HepG2 (cell line): Measurements from ENCODE around the gene LCN2. TPM values are rescaled to one million over a fixed set of nuclear protein-coding genes. Genes with fewer than 3 reads are reported as not detected.

ENCODE experiments used
- CHCHD3 ChIP-seq: sonication (generic); formaldehyde crosslinking; IDR thresholded peaks from 2 replicates; pipeline ENCODE4 v1.8.0; 2022; ENCODE audit warnings: mild to moderate bottlenecking, missing genetic modification reagents, moderate library complexity
- DDIT3 ChIP-seq: sonication (generic); formaldehyde crosslinking; IDR thresholded peaks from 2 replicates; pipeline ENCODE4 v1.4.0; 2020; ENCODE audit warnings: mild to moderate bottlenecking, missing genetic modification reagents
- FOXC1 ChIP-seq: sonication (generic); formaldehyde crosslinking; IDR thresholded peaks from 2 replicates; pipeline ENCODE4 v1.8.0; 2022; ENCODE audit warnings: mild to moderate bottlenecking, missing genetic modification reagents, borderline replicate concordance
- GABPB1 ChIP-seq: IDR thresholded peaks from 2 replicates; pipeline ENCODE4 v1.6.1; 2016; ENCODE audit warnings: mild to moderate bottlenecking, missing genetic modification reagents, moderate library complexity, missing compliant biosample characterization
- GTF2F1 ChIP-seq: fragments of 150-350 bp; IDR thresholded peaks from 2 replicates; pipeline ENCODE4 v1.6.1; 2014; ENCODE audit warnings: low read length
- KLF13 ChIP-seq: sonication (generic); formaldehyde crosslinking; IDR thresholded peaks from 2 replicates; pipeline ENCODE4 v1.4.0; 2020; ENCODE audit warnings: mild to moderate bottlenecking, missing genetic modification reagents
- NBN ChIP-seq: fragments of 450-650 bp; conservative IDR thresholded peaks from 2 replicates; pipeline ENCODE4 v1.6.1; 2017
- ZBTB40 ChIP-seq, 2 experiments: fragments of 450-650 bp in 1 of 2; sonication (generic) in 1 of 2; formaldehyde crosslinking in 1 of 2; IDR thresholded peaks; 2 replicates each; pipeline versions ENCODE4 v1.6.1 to v1.8.0; 2016 to 2022; ENCODE audit warnings: antibody characterized with exemption in 1 of 2, mild to moderate bottlenecking in 1 of 2, missing genetic modification reagents in 1 of 2
- ZNF547 ChIP-seq: sonication (generic); formaldehyde crosslinking; IDR thresholded peaks from 2 replicates; pipeline ENCODE4 v1.5.1; 2020; ENCODE audit warnings: mild to moderate bottlenecking, missing genetic modification reagents
- polyA plus RNA-seq, 8 experiments: library from polyadenylated mRNA; depleted of rRNA in 3 of 8; stranded (reverse) in 7 of 8; unstranded in 1 of 8; fragments of >200 nt; fragmentation: Illumina TruSeq in 4 of 8; extraction: Trizol in 4 of 8; gene quantifications; 2 replicates each; pipeline versions ENCODE4 v1.2.1 to v1.2.3, GENCODE V29; 2011 to 2016; ENCODE audit warnings: low read depth in 4 of 8, missing spikeins in 1 of 8, mixed read lengths in 1 of 8; ENCODE audit not compliant: insufficient read depth in 1 of 8
- total RNA-seq, 5 experiments: library from RNA; depleted of rRNA; stranded (reverse); fragments of >200 nt; fragmentation: Illumina TruSeq; extraction: Trizol; gene quantifications; 2 replicates each; pipeline ENCODE4 v1.2.3, GENCODE V29; 2016; ENCODE audit warnings: low read depth in 1 of 5
- TF ChIP-seq, protein P1 (sequence below): sonication (generic); formaldehyde crosslinking; IDR thresholded peaks from 2 replicates; pipeline ENCODE4 v1.5.0; 2020; ENCODE audit warnings: mild to moderate bottlenecking, missing genetic modification reagents, borderline replicate concordance
- TF ChIP-seq, protein P2 (sequence below): sonication (generic); formaldehyde crosslinking; IDR thresholded peaks from 2 replicates; pipeline ENCODE4 v1.4.0; 2020; ENCODE audit warnings: missing genetic modification reagents, borderline replicate concordance

Gene LCN2
- total and polyA plus RNA-seq, 2 of the 13 experiments (the other 11 are each of a cell fraction or from before 2014, with no cell fraction given): 0.38 to 1.4 TPM

GRCh38 chr9:128115187-128116103 lies 33.8 kb upstream of the LCN2 start (continued):
- no peak for TF ChIP-seq ZBTB40 (IDR thresholded peaks at IDR 0.05)
- TF ChIP-seq ZBTB40 (CRISPR knock-in tag; IDR thresholded peaks at IDR 0.05): peak; percentile 53; the same call in 1 of the 2 replicates
- no peak for TF ChIP-seq GTF2F1
- peak; percentile 78 for TF ChIP-seq GABPB1 (CRISPR knock-in tag)
- TF ChIP-seq DDIT3 (CRISPR knock-in tag): no peak
- peak; percentile 64 for TF ChIP-seq FOXC1 (CRISPR knock-in tag)
- TF ChIP-seq CHCHD3 (CRISPR knock-in tag): 0 out of 2 replicates have a peak, but pooled peaks have one; percentile 24
- TF ChIP-seq, protein P1, sequence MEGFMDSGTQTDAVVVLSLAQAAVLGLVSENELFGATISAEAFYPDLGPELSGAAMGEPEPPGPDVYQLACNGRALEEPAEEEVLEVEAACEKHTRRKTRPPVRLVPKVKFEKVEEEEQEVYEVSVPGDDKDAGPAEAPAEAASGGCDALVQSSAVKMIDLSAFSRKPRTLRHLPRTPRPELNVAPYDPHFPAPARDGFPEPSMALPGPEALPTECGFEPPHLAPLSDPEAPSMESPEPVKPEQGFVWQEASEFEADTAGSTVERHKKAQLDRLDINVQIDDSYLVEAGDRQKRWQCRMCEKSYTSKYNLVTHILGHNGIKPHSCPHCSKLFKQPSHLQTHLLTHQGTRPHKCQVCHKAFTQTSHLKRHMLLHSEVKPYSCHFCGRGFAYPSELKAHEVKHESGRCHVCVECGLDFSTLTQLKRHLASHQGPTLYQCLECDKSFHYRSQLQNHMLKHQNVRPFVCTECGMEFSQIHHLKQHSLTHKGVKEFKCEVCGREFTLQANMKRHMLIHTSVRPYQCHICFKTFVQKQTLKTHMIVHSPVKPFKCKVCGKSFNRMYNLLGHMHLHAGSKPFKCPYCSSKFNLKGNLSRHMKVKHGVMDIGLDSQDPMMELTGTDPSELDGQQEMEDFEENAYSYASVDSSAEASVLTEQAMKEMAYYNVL (CRISPR knock-in tag): peak; percentile 100
- TF ChIP-seq, protein P2, sequence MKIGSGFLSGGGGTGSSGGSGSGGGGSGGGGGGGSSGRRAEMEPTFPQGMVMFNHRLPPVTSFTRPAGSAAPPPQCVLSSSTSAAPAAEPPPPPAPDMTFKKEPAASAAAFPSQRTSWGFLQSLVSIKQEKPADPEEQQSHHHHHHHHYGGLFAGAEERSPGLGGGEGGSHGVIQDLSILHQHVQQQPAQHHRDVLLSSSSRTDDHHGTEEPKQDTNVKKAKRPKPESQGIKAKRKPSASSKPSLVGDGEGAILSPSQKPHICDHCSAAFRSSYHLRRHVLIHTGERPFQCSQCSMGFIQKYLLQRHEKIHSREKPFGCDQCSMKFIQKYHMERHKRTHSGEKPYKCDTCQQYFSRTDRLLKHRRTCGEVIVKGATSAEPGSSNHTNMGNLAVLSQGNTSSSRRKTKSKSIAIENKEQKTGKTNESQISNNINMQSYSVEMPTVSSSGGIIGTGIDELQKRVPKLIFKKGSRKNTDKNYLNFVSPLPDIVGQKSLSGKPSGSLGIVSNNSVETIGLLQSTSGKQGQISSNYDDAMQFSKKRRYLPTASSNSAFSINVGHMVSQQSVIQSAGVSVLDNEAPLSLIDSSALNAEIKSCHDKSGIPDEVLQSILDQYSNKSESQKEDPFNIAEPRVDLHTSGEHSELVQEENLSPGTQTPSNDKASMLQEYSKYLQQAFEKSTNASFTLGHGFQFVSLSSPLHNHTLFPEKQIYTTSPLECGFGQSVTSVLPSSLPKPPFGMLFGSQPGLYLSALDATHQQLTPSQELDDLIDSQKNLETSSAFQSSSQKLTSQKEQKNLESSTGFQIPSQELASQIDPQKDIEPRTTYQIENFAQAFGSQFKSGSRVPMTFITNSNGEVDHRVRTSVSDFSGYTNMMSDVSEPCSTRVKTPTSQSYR: peak; percentile 40; the same call in 1 of the 2 replicates
- TF ChIP-seq NBN: no peak
- no peak; the same call in none of the 2 replicates for TF ChIP-seq ZNF547
- no peak for TF ChIP-seq KLF13
